ENCODE data around the gene CETN2.

- TF ChIP-seq POLR2A (IDR thresholded peaks at IDR 0.05) (no peak), CTCF (IDR thresholded peaks at IDR 0.05) (no peak)
Observed at GRCh38 chrX:152871260-152871659, 40.7 kb upstream of the CETN2 start.
